GM18951 (cell line): Measurements from ENCODE around the gene E2F8.

Experiments used
- POLR2A ChIP-seq: IDR thresholded peaks from 4 replicates; pipeline ENCODE4 v1.6.1; 2011; ENCODE audit warnings: mild to moderate bottlenecking; ENCODE audit not compliant: insufficient read length, insufficient read depth; ENCODE audit errors: extremely low read depth
- in situ Hi-C: fragments of 300-500 bp; cut with MboI; formaldehyde crosslinking; loops from one replicate; pipeline ENCODE4 v1.12.0; 2022; ENCODE audit warnings: low sequenced_read_pairs, mixed read lengths, inconsistent platforms; ENCODE audit not compliant: unreplicated experiment

E2F8 gene

DNA sequence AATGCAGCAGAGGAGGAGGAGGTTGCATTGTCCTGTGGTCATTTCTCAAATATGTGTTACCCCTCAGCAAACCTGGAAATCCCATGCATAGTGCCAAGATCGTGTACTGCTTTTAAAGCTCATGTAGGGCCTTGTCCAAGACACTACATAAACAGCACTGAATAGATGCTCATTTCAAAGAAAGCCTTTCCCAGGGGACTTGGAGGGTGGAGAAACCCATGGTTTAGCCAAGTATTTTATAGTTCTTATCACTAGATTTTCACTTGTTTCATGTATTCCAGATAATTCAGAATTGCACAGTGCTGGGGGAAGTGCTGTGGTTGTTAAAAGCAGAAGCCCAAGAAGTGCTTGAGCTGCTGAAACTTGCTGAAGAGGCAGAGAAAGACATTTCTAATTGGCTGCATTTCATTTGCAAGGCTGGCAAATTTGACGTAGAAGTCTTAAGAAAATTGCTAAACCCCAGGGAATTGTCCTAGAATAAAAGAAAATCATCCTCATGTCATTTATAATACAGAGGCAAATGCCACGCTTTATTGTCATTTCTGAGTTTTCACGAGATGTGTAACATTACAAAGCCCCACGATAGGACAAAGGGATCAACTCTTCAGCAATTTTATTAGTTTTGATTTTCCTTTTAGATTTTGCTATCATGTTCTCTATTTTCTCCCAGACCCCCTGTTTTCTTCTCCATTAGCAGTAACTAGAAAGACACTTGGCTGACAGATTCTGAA, 59.0 kb downstream of the E2F8 start:
- no peak for TF ChIP-seq POLR2A

DNA sequence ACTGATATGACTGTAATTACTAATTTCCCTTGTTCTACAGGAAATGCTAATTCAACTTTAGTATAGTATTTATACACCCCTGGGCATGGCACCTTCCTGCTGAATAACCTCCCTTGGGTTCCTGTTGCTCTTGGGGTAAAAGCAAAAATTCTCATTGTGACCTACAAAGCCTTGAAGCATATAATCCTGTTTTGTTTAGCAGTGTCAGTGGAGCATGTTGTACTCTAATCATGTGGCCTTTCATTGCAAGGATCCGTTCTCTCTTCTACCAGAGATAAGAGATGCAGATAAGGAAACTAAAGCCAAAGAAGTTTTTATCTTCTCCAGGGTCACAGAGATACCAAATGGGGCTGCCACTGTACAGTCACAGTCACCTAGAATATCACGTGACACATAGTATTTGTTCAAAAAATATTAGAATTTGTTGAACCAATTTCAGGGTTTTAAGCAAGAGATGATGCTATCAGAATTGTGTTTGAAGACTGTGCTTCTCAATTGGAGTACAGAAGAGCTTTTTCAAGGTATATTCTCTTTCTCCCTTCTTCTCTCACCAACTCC, 64.0 kb downstream of the E2F8 start:
- TF ChIP-seq POLR2A, result no peak
- in situ Hi-C loops, result no loop called here

More for the DNA sequence above, 59.0 kb downstream of the E2F8 start:
- in situ Hi-C loops, result no loop called here
